HepG2 (cell line): Measurements from ENCODE around the gene UBQLN4. TPM values are rescaled to one million over a fixed set of nuclear protein-coding genes. Genes with fewer than 3 reads are reported as not detected.

Source experiments
- BRF2 ChIP-seq: sonication (generic); formaldehyde crosslinking; IDR thresholded peaks from 2 replicates; pipeline ENCODE4 v1.8.1; 2022; ENCODE audit warnings: mild to moderate bottlenecking, missing genetic modification reagents
- GATAD1 ChIP-seq: IDR thresholded peaks from 2 replicates; pipeline ENCODE4 v1.6.1; 2016; ENCODE audit warnings: missing genetic modification reagents, missing compliant biosample characterization
- HMG20A ChIP-seq: IDR thresholded peaks from 2 replicates; pipeline ENCODE4 v1.6.1; 2016; ENCODE audit warnings: borderline replicate concordance
- HNF4G ChIP-seq, 2 experiments: sonication (generic) in 1 of 2; formaldehyde crosslinking in 1 of 2; IDR thresholded peaks; 2 replicates each; pipeline versions ENCODE4 v1.4.0 to v1.6.1; 2011 to 2020; ENCODE audit warnings: borderline replicate concordance in 2 of 2, low read depth in 2 of 2, mild to moderate bottlenecking in 2 of 2, low read length in 1 of 2, missing genetic modification reagents in 1 of 2, moderate library complexity in 1 of 2
- JUNB ChIP-seq: sonication (generic); formaldehyde crosslinking; IDR thresholded peaks from 2 replicates; pipeline ENCODE4 v1.8.0; 2022; ENCODE audit warnings: missing genetic modification reagents, mild to moderate bottlenecking, borderline replicate concordance
- KDM1A ChIP-seq: IDR thresholded peaks from 2 replicates; pipeline ENCODE4 v1.6.1; 2016; ENCODE audit warnings: missing compliant biosample characterization
- NFATC3 ChIP-seq: sonication (generic); formaldehyde crosslinking; IDR thresholded peaks from 2 replicates; pipeline ENCODE4 v1.5.1; 2020; ENCODE audit warnings: mild to moderate bottlenecking, missing genetic modification reagents
- NR2C2 ChIP-seq: sonication (generic); formaldehyde crosslinking; IDR thresholded peaks from 2 replicates; pipeline ENCODE4 v1.4.0; 2020; ENCODE audit warnings: missing genetic modification reagents, mild to moderate bottlenecking, moderate library complexity, borderline replicate concordance
- PRDM10 ChIP-seq: sonication (generic); formaldehyde crosslinking; IDR thresholded peaks from 2 replicates; pipeline ENCODE4 v1.4.0; 2020; ENCODE audit warnings: low read depth, missing genetic modification reagents
- TCF12 ChIP-seq, 2 experiments: fragments of 450-650 bp in 1 of 2; sonication (generic) in 1 of 2; formaldehyde crosslinking in 1 of 2; IDR thresholded peaks; 2 replicates each; pipeline versions ENCODE4 v1.6.1 to v1.8.0; 2017 to 2022; ENCODE audit warnings: antibody characterized with exemption in 1 of 2, mild to moderate bottlenecking in 1 of 2, missing genetic modification reagents in 1 of 2, moderate library complexity in 1 of 2
- TEAD3 ChIP-seq: optimal IDR thresholded peaks from 2 replicates; pipeline ENCODE3; 2016; ENCODE audit warnings: borderline replicate concordance
- ZC3H4 ChIP-seq: sonication (generic); formaldehyde crosslinking; IDR thresholded peaks from 2 replicates; pipeline ENCODE4 v1.4.0; 2020; ENCODE audit warnings: missing genetic modification reagents, borderline replicate concordance
- ZFX ChIP-seq: sonication (generic); formaldehyde crosslinking; IDR thresholded peaks from 2 replicates; pipeline ENCODE4 v1.4.0; 2020; ENCODE audit warnings: mild to moderate bottlenecking, low read depth, missing genetic modification reagents, moderate library complexity
- ZMYM4 ChIP-seq: sonication (generic); formaldehyde crosslinking; IDR thresholded peaks from 2 replicates; pipeline ENCODE4 v1.8.1; 2023; ENCODE audit warnings: mild to moderate bottlenecking, missing genetic modification reagents
- ZNF292 ChIP-seq: sonication (generic); formaldehyde crosslinking; IDR thresholded peaks from 2 replicates; pipeline ENCODE4 v1.8.1; 2022; ENCODE audit warnings: mild to moderate bottlenecking, low read depth, missing genetic modification reagents, borderline replicate concordance
- ZNF468 ChIP-seq: sonication (generic); formaldehyde crosslinking; IDR thresholded peaks from 2 replicates; pipeline ENCODE4 v1.8.0; 2022; ENCODE audit warnings: mild to moderate bottlenecking, moderate library complexity, missing genetic modification reagents
- polyA plus RNA-seq, 8 experiments: library from polyadenylated mRNA; depleted of rRNA in 3 of 8; stranded (reverse) in 7 of 8; unstranded in 1 of 8; fragments of >200 nt; fragmentation: Illumina TruSeq in 4 of 8; extraction: Trizol in 4 of 8; gene quantifications; 2 replicates each; pipeline versions ENCODE4 v1.2.1 to v1.2.3, GENCODE V29; 2011 to 2016; ENCODE audit warnings: low read depth in 4 of 8, missing spikeins in 1 of 8, mixed read lengths in 1 of 8; ENCODE audit not compliant: insufficient read depth in 1 of 8
- total RNA-seq, 5 experiments: library from RNA; depleted of rRNA; stranded (reverse); fragments of >200 nt; fragmentation: Illumina TruSeq; extraction: Trizol; gene quantifications; 2 replicates each; pipeline ENCODE4 v1.2.3, GENCODE V29; 2016; ENCODE audit warnings: low read depth in 1 of 5
- TF ChIP-seq, protein P1 (sequence below): IDR thresholded peaks from 2 replicates; pipeline ENCODE4 v1.6.1; 2016; ENCODE audit warnings: low read depth, missing genetic modification reagents, missing compliant biosample characterization

The UBQLN4 gene
- total and polyA plus RNA-seq, 2 of the 13 experiments (the other 11 are each of a cell fraction or from before 2014, with no cell fraction given), result 31.5 to 39.8 TPM

DNA sequence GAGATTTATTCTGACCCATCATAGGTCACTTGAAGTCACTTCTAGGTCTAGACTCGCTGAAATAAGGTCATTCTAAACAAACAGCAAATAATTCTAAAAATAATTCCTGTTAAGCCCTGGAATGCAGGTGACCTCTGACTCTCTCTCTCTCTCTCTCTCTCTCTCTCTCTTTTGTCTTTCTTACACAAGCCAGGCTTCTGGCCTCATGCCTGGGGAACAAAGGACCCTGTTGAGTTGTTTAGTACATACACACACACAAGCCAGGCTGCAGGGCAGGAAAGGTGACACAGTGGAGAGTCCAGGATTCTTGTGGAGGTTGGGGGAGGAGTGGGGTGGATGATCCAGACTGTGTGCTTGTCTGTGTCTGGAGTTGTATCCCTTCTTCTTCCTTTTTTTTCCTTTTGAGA is 32.7 kb upstream of the UBQLN4 start (continued):
- TF ChIP-seq NR2C2 (CRISPR knock-in tag) (peak; percentile 95), JUNB (CRISPR knock-in tag) (peak; percentile 64; the same call in 1 of the 2 replicates), ZC3H4 (CRISPR knock-in tag) (no peak), TCF12 (IDR thresholded peaks at IDR 0.05) (no peak), TCF12 (CRISPR knock-in tag; IDR thresholded peaks at IDR 0.05) (no peak), NFATC3 (CRISPR knock-in tag) (0 out of 2 replicates have a peak, but pooled peaks have one; percentile 76), ZNF292 (CRISPR knock-in tag) (peak; percentile 51; the same call in 1 of the 2 replicates), HNF4G (IDR thresholded peaks at IDR 0.05; ENCODE audit: borderline replicate concordance, low read depth, low read length) (peak; percentile 94), HNF4G (CRISPR knock-in tag; IDR thresholded peaks at IDR 0.05; ENCODE audit: borderline replicate concordance, low read depth) (peak; percentile 61; the same call in 1 of the 2 replicates), BRF2 (CRISPR knock-in tag) (0 out of 2 replicates have a peak, but pooled peaks have one; percentile 60), TEAD3 (CRISPR knock-in tag) (peak; percentile 99), ZNF468 (0 out of 2 replicates have a peak, but pooled peaks have one; percentile 33), GATAD1 (CRISPR knock-in tag) (peak; percentile 55; the same call in 1 of the 2 replicates), HMG20A (CRISPR knock-in tag) (peak; percentile 95), ZMYM4 (CRISPR knock-in tag) (peak; percentile 70), PRDM10 (CRISPR knock-in tag) (peak; percentile 34; the same call in 1 of the 2 replicates), KDM1A (CRISPR knock-in tag) (no peak; the same call in 1 of the 2 replicates), ZFX (peak; percentile 48; the same call in 1 of the 2 replicates)
- TF ChIP-seq, protein P1, sequence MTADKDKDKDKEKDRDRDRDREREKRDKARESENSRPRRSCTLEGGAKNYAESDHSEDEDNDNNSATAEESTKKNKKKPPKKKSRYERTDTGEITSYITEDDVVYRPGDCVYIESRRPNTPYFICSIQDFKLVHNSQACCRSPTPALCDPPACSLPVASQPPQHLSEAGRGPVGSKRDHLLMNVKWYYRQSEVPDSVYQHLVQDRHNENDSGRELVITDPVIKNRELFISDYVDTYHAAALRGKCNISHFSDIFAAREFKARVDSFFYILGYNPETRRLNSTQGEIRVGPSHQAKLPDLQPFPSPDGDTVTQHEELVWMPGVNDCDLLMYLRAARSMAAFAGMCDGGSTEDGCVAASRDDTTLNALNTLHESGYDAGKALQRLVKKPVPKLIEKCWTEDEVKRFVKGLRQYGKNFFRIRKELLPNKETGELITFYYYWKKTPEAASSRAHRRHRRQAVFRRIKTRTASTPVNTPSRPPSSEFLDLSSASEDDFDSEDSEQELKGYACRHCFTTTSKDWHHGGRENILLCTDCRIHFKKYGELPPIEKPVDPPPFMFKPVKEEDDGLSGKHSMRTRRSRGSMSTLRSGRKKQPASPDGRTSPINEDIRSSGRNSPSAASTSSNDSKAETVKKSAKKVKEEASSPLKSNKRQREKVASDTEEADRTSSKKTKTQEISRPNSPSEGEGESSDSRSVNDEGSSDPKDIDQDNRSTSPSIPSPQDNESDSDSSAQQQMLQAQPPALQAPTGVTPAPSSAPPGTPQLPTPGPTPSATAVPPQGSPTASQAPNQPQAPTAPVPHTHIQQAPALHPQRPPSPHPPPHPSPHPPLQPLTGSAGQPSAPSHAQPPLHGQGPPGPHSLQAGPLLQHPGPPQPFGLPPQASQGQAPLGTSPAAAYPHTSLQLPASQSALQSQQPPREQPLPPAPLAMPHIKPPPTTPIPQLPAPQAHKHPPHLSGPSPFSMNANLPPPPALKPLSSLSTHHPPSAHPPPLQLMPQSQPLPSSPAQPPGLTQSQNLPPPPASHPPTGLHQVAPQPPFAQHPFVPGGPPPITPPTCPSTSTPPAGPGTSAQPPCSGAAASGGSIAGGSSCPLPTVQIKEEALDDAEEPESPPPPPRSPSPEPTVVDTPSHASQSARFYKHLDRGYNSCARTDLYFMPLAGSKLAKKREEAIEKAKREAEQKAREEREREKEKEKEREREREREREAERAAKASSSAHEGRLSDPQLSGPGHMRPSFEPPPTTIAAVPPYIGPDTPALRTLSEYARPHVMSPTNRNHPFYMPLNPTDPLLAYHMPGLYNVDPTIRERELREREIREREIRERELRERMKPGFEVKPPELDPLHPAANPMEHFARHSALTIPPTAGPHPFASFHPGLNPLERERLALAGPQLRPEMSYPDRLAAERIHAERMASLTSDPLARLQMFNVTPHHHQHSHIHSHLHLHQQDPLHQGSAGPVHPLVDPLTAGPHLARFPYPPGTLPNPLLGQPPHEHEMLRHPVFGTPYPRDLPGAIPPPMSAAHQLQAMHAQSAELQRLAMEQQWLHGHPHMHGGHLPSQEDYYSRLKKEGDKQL (CRISPR knock-in tag), result peak; percentile 76
